Muscle of leg (tissue), 11 donors: Measurements from ENCODE around the gene CRACR2A. TPM values are rescaled to one million over a fixed set of nuclear protein-coding genes. Genes with fewer than 3 reads are reported as not detected.

ENCODE experiments used
- DNase-seq: peaks from one replicate; pipeline ENCODE4 v3.0.0; 2013
- H3K27ac ChIP-seq: one replicate; pipeline ENCODE4 v1.5.1; 2013; ENCODE audit warnings: mild to moderate bottlenecking, low read length, control low read depth
- H3K27me3 ChIP-seq: one replicate; pipeline ENCODE4 v1.6.1; 2013; ENCODE audit warnings: low read length; ENCODE audit not compliant: control insufficient read depth, insufficient read depth
- H3K36me3 ChIP-seq: one replicate; pipeline ENCODE4 v1.6.1; 2013; ENCODE audit warnings: low read length; ENCODE audit not compliant: control insufficient read depth, insufficient read depth
- H3K4me1 ChIP-seq: one replicate; pipeline ENCODE4 v1.6.1; 2013; ENCODE audit warnings: low read length; ENCODE audit not compliant: control insufficient read depth, insufficient read depth
- H3K4me3 ChIP-seq: one replicate; pipeline ENCODE4 v1.5.1; 2013; ENCODE audit warnings: low read length, control low read depth
- H3K9me3 ChIP-seq: replicated peaks from 2 replicates; pipeline ENCODE4 v1.6.1; 2013; ENCODE audit warnings: low read depth, low read length; ENCODE audit not compliant: control insufficient read depth
- WGBS: methylation state at CpG from one replicate; pipeline ENCODE4 v1.1.5; 2013; ENCODE audit warnings: missing lambda C conversion rate; ENCODE audit not compliant: insufficient coverage; 5-methylcytosine and 5-hydroxymethylcytosine counted together
- polyA plus RNA-seq, 8 donors: library from polyadenylated mRNA; unstranded; fragments of 120-200 nt; gene quantifications; one replicate each; pipeline versions ENCODE4 v1.2.1 to v1.2.3, GENCODE V29; 2013; ENCODE audit warnings: inconsistent platforms in 1 of 8, low replicate concordance in 1 of 8; ENCODE audit not compliant: insufficient read length in 8 of 8, insufficient read depth in 1 of 8
- total RNA-seq: library from RNA; stranded (reverse); fragments of 120-200 nt; gene quantifications from one replicate; pipeline ENCODE4 v1.2.4, GENCODE V29; 2013

Gene CRACR2A
- total and polyA plus RNA-seq, 9 donors = 1.3 to 2.1 (median 1.5) TPM

- Histone ChIP-seq H3K27me3 (no peaks in the 10 kb centered on the region), H3K9me3 (no peaks in the 10 kb centered on the region), H3K27ac (no peak overlapping the region), H3K4me1 (no peaks in the 10 kb centered on the region), H3K36me3 (no peaks in the 10 kb centered on the region), H3K4me3 (no peak overlapping the region)
- 87% methylated on average over 9 of the region's 9 CpGs for WGBS
- DNase-seq = no peak
Observed at GRCh38 chr12:3568695-3569094, 184.2 kb downstream of the CRACR2A start.

- Histone ChIP-seq H3K4me3 (no peak overlapping the region), H3K9me3 (no peaks in the 10 kb centered on the region), H3K27ac (no peak overlapping the region), H3K27me3 (peaks cover 3% of the 10 kb centered on the region), H3K4me1 (no peaks in the 10 kb centered on the region), H3K36me3 (no peaks in the 10 kb centered on the region)
- no CpG with 5 or more reads among the region's 1 CpG for WGBS
- no peak for DNase-seq
Observed at GRCh38 chr12:3565985-3566384, 186.9 kb downstream of the CRACR2A start.

Other genes starting within 250 kb of the CRACR2A start
- gene PARP11, start 120.3 kb upstream of the CRACR2A start, total RNA-seq = 5.8 TPM
- gene PARP11, start 120.3 kb upstream of the CRACR2A start, polyA plus RNA-seq = 10 to 100 TPM in 1 of 8 donors, 1 to 10 TPM in 7; 5.0 to 10.4 (median 6.6) TPM